H1 (cell line): ENCODE data around the gene LRP5. TPM values are rescaled to one million over a fixed set of nuclear protein-coding genes. Genes with fewer than 3 reads are reported as not detected.

Source experiments
- CTCF ChIA-PET: fragments of 300-600 bp; sonication (Branson Sonifier 250); formaldehyde crosslinking; loops from one replicate; lab custom pipeline; 2021; ENCODE audit not compliant: partially characterized antibody; lab: Charles Lee
- POLR2A ChIA-PET: fragments of 300-600 bp; sonication (Branson Sonifier 250); formaldehyde crosslinking; loops from one replicate; lab custom pipeline; 2021; ENCODE audit warnings: inconsistent platforms; ENCODE audit not compliant: partially characterized antibody; lab: Charles Lee
- DNase-seq, 2 experiments: peaks; one replicate each; pipeline versions ENCODE4 v3.0.0 to v3.0.0-alpha.2; 2010 to 2022; ENCODE audit warnings: low spot score in 2 of 2, low read depth in 1 of 2, mixed read lengths in 1 of 2
- FAIRE-seq: peaks from 2 replicates; lab custom pipeline; 2011; peaks lifted over from hg19 to GRCh38; lab: Jason Lieb, UNC
- H2AFZ ChIP-seq: 2 replicates; pipeline ENCODE4 v1.8.1; 2012; ENCODE audit warnings: low read length, inconsistent platforms
- H2AK5ac ChIP-seq: 2 replicates; pipeline ENCODE4 v1.6.1; 2013; ENCODE audit warnings: low read depth, low read length
- H2BK120ac ChIP-seq: replicated peaks from 2 replicates; pipeline ENCODE3; 2013; ENCODE audit warnings: low read depth, low read length, inconsistent platforms
- H2BK12ac ChIP-seq: 2 replicates; pipeline ENCODE4 v1.6.1; 2013; ENCODE audit warnings: low read depth, low read length
- H2BK15ac ChIP-seq: 2 replicates; pipeline ENCODE4 v1.6.1; 2013; ENCODE audit warnings: low read length
- H2BK20ac ChIP-seq: 2 replicates; pipeline ENCODE4 v1.6.1; 2013; ENCODE audit warnings: low read length
- H2BK5ac ChIP-seq: 2 replicates; pipeline ENCODE4 v1.6.1; 2013; ENCODE audit warnings: low read depth, low read length
- H3K14ac ChIP-seq: 2 replicates; pipeline ENCODE4 v1.6.1; 2013; ENCODE audit warnings: inconsistent platforms; ENCODE audit not compliant: insufficient read length
- H3K18ac ChIP-seq: 2 replicates; pipeline ENCODE4 v1.6.1; 2013; ENCODE audit warnings: low read length; ENCODE audit errors: extremely low read depth
- H3K23ac ChIP-seq: 2 replicates; pipeline ENCODE4 v1.6.1; 2013; ENCODE audit warnings: inconsistent platforms; ENCODE audit not compliant: insufficient read length
- H3K23me2 ChIP-seq: 2 replicates; pipeline ENCODE4 v1.6.1; 2013; ENCODE audit warnings: low read depth, low read length
- H3K27ac ChIP-seq: 2 replicates; pipeline ENCODE4 v1.6.1; 2011; ENCODE audit warnings: low read depth, low read length, inconsistent platforms
- H3K27me3 ChIP-seq, 4 experiments: replicated peaks in 1 of 4; 1 replicate in 1 of 4; 2 replicates in 3 of 4; pipeline versions ENCODE4 v1.6.1 to v1.8.1; 2011 to 2013; ENCODE audit warnings: low read length in 3 of 4, mild to moderate bottlenecking in 3 of 4, inconsistent platforms in 2 of 4, mixed read lengths in 2 of 4, moderate library complexity in 1 of 4; ENCODE audit not compliant: control insufficient read depth in 3 of 4, insufficient read depth in 3 of 4; ENCODE audit errors: extremely low read depth in 1 of 4
- H3K36me3 ChIP-seq, 4 experiments: 2 replicates each; pipeline versions ENCODE4 v1.6.1 to v1.8.1; 2011 to 2013; ENCODE audit warnings: mild to moderate bottlenecking in 4 of 4, low read length in 3 of 4, moderate library complexity in 2 of 4, control low read depth in 1 of 4, inconsistent platforms in 1 of 4; ENCODE audit not compliant: insufficient read depth in 4 of 4, control insufficient read depth in 2 of 4
- H3K4ac ChIP-seq: replicated peaks from 2 replicates; pipeline ENCODE3; 2013; ENCODE audit warnings: low read length, low read depth, mixed read lengths, inconsistent platforms; ENCODE audit not compliant: insufficient read length
- H3K4me1 ChIP-seq, 4 experiments: replicated peaks in 1 of 4; 1 replicate in 1 of 4; 2 replicates in 3 of 4; pipeline versions ENCODE4 v1.6.1 to v1.8.1; 2011 to 2013; ENCODE audit warnings: low read length in 3 of 4, inconsistent platforms in 2 of 4, mixed read lengths in 1 of 4; ENCODE audit not compliant: insufficient read depth in 4 of 4, control insufficient read depth in 3 of 4
- H3K4me2 ChIP-seq, 2 experiments: 2 replicates each; pipeline versions ENCODE4 v1.6.1 to v1.8.1; 2011 to 2013; ENCODE audit warnings: low read depth in 2 of 2, low read length in 2 of 2, control low read depth in 1 of 2, inconsistent platforms in 1 of 2, mild to moderate bottlenecking in 1 of 2; ENCODE audit not compliant: insufficient read depth in 1 of 2
- H3K4me3 ChIP-seq, 4 experiments: fragments of 200-600, 300-600 bp in 1 of 4; sonication (generic), shearing (Covaris generic), sonication (Bioruptor Twin) in 1 of 4; 2 replicates each; pipeline versions ENCODE4 v1.5.1 to v1.8.1; 2011 to 2016; ENCODE audit warnings: low read length in 4 of 4, low read depth in 3 of 4, control low read depth in 2 of 4, inconsistent platforms in 2 of 4, mild to moderate bottlenecking in 2 of 4, mixed read lengths in 1 of 4, moderate library complexity in 1 of 4; ENCODE audit not compliant: insufficient read depth in 2 of 4; ENCODE audit errors: extremely low read depth in 1 of 4
- H3K56ac ChIP-seq: replicated peaks from 2 replicates; pipeline ENCODE3; 2013; ENCODE audit warnings: low read depth, mild to moderate bottlenecking, mixed read lengths, low read length, inconsistent platforms; ENCODE audit not compliant: insufficient read length
- H3K79me1 ChIP-seq: 2 replicates; pipeline ENCODE4 v1.6.1; 2013; ENCODE audit warnings: low read depth, low read length, control low read depth
- H3K79me2 ChIP-seq, 2 experiments: 2 replicates each; pipeline versions ENCODE4 v1.6.1 to v1.8.1; 2012 to 2013; ENCODE audit warnings: low read length in 2 of 2, mild to moderate bottlenecking in 2 of 2, inconsistent platforms in 1 of 2; ENCODE audit not compliant: insufficient read depth in 2 of 2, control insufficient read depth in 1 of 2
- H3K9ac ChIP-seq, 4 experiments: replicated peaks in 1 of 4; 1 replicate in 1 of 4; 2 replicates in 3 of 4; pipeline versions ENCODE4 v1.6.1 to v1.8.1; 2011 to 2013; ENCODE audit warnings: low read depth in 3 of 4, low read length in 3 of 4, control low read depth in 2 of 4, mild to moderate bottlenecking in 2 of 4, moderate library complexity in 2 of 4, inconsistent platforms in 1 of 4; ENCODE audit errors: extremely low read depth in 1 of 4
- H3K9me3 ChIP-seq, 2 experiments: 2 replicates each; pipeline versions ENCODE4 v1.6.1 to v1.8.1; 2012 to 2013; ENCODE audit warnings: mild to moderate bottlenecking in 2 of 2, moderate library complexity in 2 of 2, control low read depth in 1 of 2, inconsistent platforms in 1 of 2, low read depth in 1 of 2, low read length in 1 of 2, mixed read lengths in 1 of 2; ENCODE audit not compliant: insufficient read depth in 2 of 2
- H4K20me1 ChIP-seq, 2 experiments: replicated peaks in 1 of 2; 2 replicates each; pipeline versions ENCODE3 to v1.8.1; 2011 to 2013; ENCODE audit warnings: inconsistent platforms in 2 of 2, low read length in 2 of 2, mild to moderate bottlenecking in 1 of 2; ENCODE audit not compliant: insufficient read depth in 2 of 2, control insufficient read depth in 1 of 2
- H4K5ac ChIP-seq: 2 replicates; pipeline ENCODE4 v1.6.1; 2013; ENCODE audit warnings: low read length, low read depth, mixed read lengths, inconsistent platforms; ENCODE audit not compliant: insufficient read length
- H4K8ac ChIP-seq: 2 replicates; pipeline ENCODE4 v1.8.0; 2013; ENCODE audit warnings: mild to moderate bottlenecking, moderate library complexity, low read length, inconsistent platforms; ENCODE audit not compliant: insufficient read depth; ENCODE audit errors: extremely low read depth
- H4K91ac ChIP-seq: replicated peaks from 2 replicates; pipeline ENCODE3; 2013; ENCODE audit warnings: low read length, mixed read lengths, inconsistent platforms; ENCODE audit not compliant: insufficient read length
- ASH2L ChIP-seq: fragments of 200-600, 300-600 bp; sonication (generic); IDR thresholded peaks from one replicate; pipeline ENCODE4 v1.7.1; 2017; ENCODE audit warnings: low read length
- BRCA1 ChIP-seq: IDR thresholded peaks from 2 replicates; pipeline ENCODE4 v1.6.1; 2012; ENCODE audit warnings: low read depth, low read length, improper control_type of control experiment
- EGR1 ChIP-seq: IDR thresholded peaks from 2 replicates; pipeline ENCODE4 v1.6.1; 2011; ENCODE audit warnings: low read depth, low read length, borderline replicate concordance
- EP300 ChIP-seq, 2 experiments: IDR thresholded peaks; 1 replicate in 1 of 2; 2 replicates in 1 of 2; pipeline ENCODE4 v1.6.1; 2011 to 2012; ENCODE audit warnings: low read depth in 2 of 2, low read length in 2 of 2, mild to moderate bottlenecking in 2 of 2, borderline replicate concordance in 1 of 2, inconsistent platforms in 1 of 2, moderate library complexity in 1 of 2
- RAD21 ChIP-seq, 2 experiments: IDR thresholded peaks in 1 of 2; conservative IDR thresholded peaks in 1 of 2; 2 replicates each; pipeline ENCODE4 v1.6.1; 2011; ENCODE audit warnings: low read depth in 2 of 2, low read length in 2 of 2, improper control_type of control experiment in 1 of 2, inconsistent platforms in 1 of 2, mild to moderate bottlenecking in 1 of 2, moderate library complexity in 1 of 2
- RBBP5 ChIP-seq: IDR thresholded peaks from 2 replicates; pipeline ENCODE4 v1.7.1; 2012; ENCODE audit warnings: low read depth, mild to moderate bottlenecking, inconsistent platforms, low read length, moderate library complexity, borderline replicate concordance
- SAP30 ChIP-seq: fragments of 300-600 bp; sonication (generic); IDR thresholded peaks from 2 replicates; pipeline ENCODE4 v1.7.1; 2012; ENCODE audit warnings: low read length, moderate library complexity, mild to moderate bottlenecking, inconsistent platforms; ENCODE audit not compliant: insufficient read depth, insufficient replicate concordance
- SIRT6 ChIP-seq: IDR thresholded peaks from one replicate; pipeline ENCODE4 v1.7.1; 2012; ENCODE audit warnings: low read length, inconsistent platforms
- SIX5 ChIP-seq: IDR thresholded peaks from 2 replicates; pipeline ENCODE4 v1.6.1; 2011; ENCODE audit warnings: mild to moderate bottlenecking, low read depth, low read length
- SP4 ChIP-seq: IDR thresholded peaks from 2 replicates; pipeline ENCODE4 v1.6.1; 2012; ENCODE audit warnings: low read length, inconsistent platforms
- TCF12 ChIP-seq: IDR thresholded peaks from 2 replicates; pipeline ENCODE4 v1.6.1; 2011; ENCODE audit warnings: low read depth, mild to moderate bottlenecking, low read length
- WGBS, 2 experiments: shearing (Covaris generic) in 1 of 2; methylation state at CpG; one replicate each; pipeline versions ENCODE4 v1.1.6 to v1.1.7; 2013 to 2015; ENCODE audit warnings: low lambda C conversion rate in 2 of 2, mixed read lengths in 2 of 2, inconsistent platforms in 1 of 2, low coverage in 1 of 2, missing lambda C conversion rate in 1 of 2; ENCODE audit not compliant: insufficient replicate concordance in 2 of 2, insufficient coverage in 1 of 2, insufficient read length in 1 of 2; ENCODE audit errors: extremely low coverage in 1 of 2, missing lambda C conversion rate in 1 of 2; 5-methylcytosine and 5-hydroxymethylcytosine counted together
- polyA plus RNA-seq, 7 experiments: library from polyadenylated mRNA; depleted of rRNA in 3 of 7; stranded (reverse) in 5 of 7; unstranded in 2 of 7; fragments of >200 nt in 5 of 7; fragments of 200-250 nt in 2 of 7; gene quantifications; 1 replicate in 5 of 7; 2 replicates in 1 of 7; 4 replicates in 1 of 7; pipeline versions ENCODE4 v1.2.1 to v1.2.3, GENCODE V29; 2011 to 2013; ENCODE audit warnings: missing spikeins in 2 of 7, mixed read lengths in 2 of 7
- total RNA-seq: library from RNA; stranded (reverse); fragmentation: NEBNext Ultra II Directional; extraction: Animal tissue kit (Norgen Biotek cat#: 25700); gene quantifications from 2 replicates; pipeline ENCODE4 v1.2.1, GENCODE V29; 2021

The LRP5 gene
- total and polyA plus RNA-seq, 2 of the 8 experiments (the other 6 are each of a cell fraction or from before 2014, with no cell fraction given): 19.0 to 38.9 TPM

DNA sequence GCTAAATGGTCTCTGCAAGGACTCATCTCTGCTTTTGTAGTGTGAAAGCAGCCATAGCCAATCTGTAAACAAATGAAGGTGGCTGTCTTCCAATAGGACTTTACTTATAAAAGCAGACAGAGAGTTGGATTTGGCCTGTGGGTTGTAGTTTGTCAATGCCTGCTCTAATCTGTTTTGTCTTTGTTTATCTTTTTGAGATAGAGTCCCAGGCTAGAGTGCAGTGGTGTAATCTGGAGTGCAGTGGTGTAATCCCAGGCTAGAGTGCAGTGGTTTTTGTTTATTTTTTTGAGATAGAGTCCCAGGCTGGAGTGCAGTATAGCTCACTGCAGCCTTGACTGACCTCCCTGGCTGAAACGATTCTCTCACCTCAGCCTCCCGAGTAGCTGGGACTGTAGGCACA lies 156.7 kb downstream of the LRP5 start:
- Histone ChIP-seq H2AFZ (no peak overlapping the region), H4K8ac (no peak overlapping the region), H2BK15ac (no peak overlapping the region), H3K14ac (no peak overlapping the region), H4K5ac (no peak overlapping the region), H2BK12ac (no peak overlapping the region), H4K91ac (no peak overlapping the region), H2BK120ac (no peak overlapping the region), H3K36me3 (peaks cover 0 to 4% (median 2%) of the 10 kb centered on the region in 4 experiments; a peak in 5 of 8 replicates), H2BK5ac (no peak overlapping the region), H3K4me1 (peaks cover 4 to 13% (median 7%) of the 10 kb centered on the region in 4 experiments), H3K9ac (no peak overlapping the region), H3K4ac (no peak overlapping the region), H3K4me2 (no peak overlapping the region), H3K4me3 (no peak overlapping the region), H3K23ac (no peak overlapping the region), H3K79me1 (peaks cover 17% of the 10 kb centered on the region), H2AK5ac (no peak overlapping the region), H3K27ac (no peak overlapping the region), H3K18ac (no peak overlapping the region), H3K27me3 (no peaks in the 10 kb centered on the region), H3K23me2 (0 out of 2 replicates have a peak, but pooled peaks cover 3% of the 10 kb centered on the region), H4K20me1 (peaks cover 48 to 64% of the 10 kb centered on the region in 2 experiments), H3K56ac (no peak overlapping the region), H2BK20ac (no peak overlapping the region), H3K9me3 (no peaks in the 10 kb centered on the region), H3K79me2 (peaks cover 84 to 99% of the 10 kb centered on the region in 2 experiments)
- TF ChIP-seq EGR1: no peak
- no peak for TF ChIP-seq SAP30
- no peak for TF ChIP-seq BRCA1
- TF ChIP-seq SIRT6: no peak
- TF ChIP-seq RAD21 (IDR thresholded peaks at IDR 0.05 in 1 of 2, conservative IDR thresholded peaks at IDR 0.05 in 1 of 2; ENCODE audit: low read depth in 2 of 2, low read length in 2 of 2): no peak
- TF ChIP-seq SIX5: no peak
- TF ChIP-seq RBBP5: no peak
- TF ChIP-seq ASH2L: no peak
- TF ChIP-seq EP300 (IDR thresholded peaks at IDR 0.05; ENCODE audit: borderline replicate concordance in 1 of 2, low read depth in 2 of 2, low read length in 2 of 2): no peak
- no peak for TF ChIP-seq SP4
- no peak for TF ChIP-seq TCF12
- 73% methylated on average over 2 of the region's 2 CpGs; no CpG with 5 or more reads in 1 of the 2 experiments for WGBS, 2 experiments
- ChIA-PET CTCF (interaction anchor here (1.2 kb wide), 1 partner anchor 25 kb away, joined by 3 read pairs; no protein-coding TSS in a partner anchor), POLR2A (interaction anchor here (0.6 to 2.4 kb wide), 2 partner anchors 9 to 45 kb away, joined by 3 to 8 read pairs; partner anchors contain the start of gene PPP6R3)
- DNase-seq (no peak), FAIRE-seq (no peak)
